ENCODE measurements around the gene SLC22A8. TPM values are rescaled to one million over a fixed set of nuclear protein-coding genes. Genes with fewer than 3 reads are reported as not detected.

Gene SLC22A8
- total RNA-seq, 2 donors from 2014 or later: not detected

DNA sequence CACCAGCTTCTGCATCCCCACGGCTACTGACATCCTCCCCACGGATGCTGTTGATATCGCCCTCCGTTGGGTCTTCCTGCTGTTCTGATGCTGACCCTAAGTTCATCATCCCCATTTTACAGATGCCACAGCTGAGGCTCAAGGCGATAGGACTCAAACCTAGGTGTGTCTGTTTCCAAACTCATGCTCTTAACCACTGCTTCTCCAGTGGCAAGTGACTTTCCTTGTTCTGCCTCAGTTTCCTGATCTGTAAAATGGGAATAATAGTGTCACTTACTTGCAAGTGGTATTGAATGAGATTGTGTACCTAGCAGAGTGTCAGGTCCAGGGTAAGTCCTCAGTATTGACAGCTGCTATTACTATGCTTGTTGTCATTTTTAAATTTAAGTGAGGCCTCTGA lies 16.5 kb downstream of the SLC22A8 start:
- Histone ChIP-seq H3K4me3 (no peak overlapping the region), H3K9me3 (no peaks in the 10 kb centered on the region), H3K4me1 (no peaks in the 10 kb centered on the region), H3K27me3 (no peaks in the 10 kb centered on the region), H3K36me3 (no peaks in the 10 kb centered on the region), H3K27ac (no peak overlapping the region)
- TF ChIP-seq, protein P1, sequence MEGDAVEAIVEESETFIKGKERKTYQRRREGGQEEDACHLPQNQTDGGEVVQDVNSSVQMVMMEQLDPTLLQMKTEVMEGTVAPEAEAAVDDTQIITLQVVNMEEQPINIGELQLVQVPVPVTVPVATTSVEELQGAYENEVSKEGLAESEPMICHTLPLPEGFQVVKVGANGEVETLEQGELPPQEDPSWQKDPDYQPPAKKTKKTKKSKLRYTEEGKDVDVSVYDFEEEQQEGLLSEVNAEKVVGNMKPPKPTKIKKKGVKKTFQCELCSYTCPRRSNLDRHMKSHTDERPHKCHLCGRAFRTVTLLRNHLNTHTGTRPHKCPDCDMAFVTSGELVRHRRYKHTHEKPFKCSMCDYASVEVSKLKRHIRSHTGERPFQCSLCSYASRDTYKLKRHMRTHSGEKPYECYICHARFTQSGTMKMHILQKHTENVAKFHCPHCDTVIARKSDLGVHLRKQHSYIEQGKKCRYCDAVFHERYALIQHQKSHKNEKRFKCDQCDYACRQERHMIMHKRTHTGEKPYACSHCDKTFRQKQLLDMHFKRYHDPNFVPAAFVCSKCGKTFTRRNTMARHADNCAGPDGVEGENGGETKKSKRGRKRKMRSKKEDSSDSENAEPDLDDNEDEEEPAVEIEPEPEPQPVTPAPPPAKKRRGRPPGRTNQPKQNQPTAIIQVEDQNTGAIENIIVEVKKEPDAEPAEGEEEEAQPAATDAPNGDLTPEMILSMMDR (IDR thresholded peaks at IDR 0.05): no peak
- DNase-seq (ENCODE audit: low spot score): no peak

DNA sequence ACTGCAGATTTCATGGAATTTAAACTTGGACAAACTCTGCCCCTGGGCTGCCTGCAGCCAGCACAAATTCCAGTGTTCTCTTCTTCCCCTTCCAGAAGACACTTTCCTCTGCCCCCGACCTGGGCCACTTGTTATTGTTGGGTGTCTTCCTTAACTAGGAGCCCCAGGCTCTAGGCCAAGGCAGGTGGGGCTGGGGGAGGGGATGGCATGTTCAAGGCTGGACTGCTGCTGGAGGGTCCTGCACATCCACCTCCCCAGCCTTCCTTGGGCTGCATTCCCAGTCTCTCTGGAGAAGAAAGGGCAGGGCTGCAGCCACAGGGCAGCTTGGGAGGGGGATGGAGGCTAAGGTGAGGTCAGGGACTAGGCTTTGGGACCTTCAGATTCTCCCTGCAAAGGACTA lies 19.4 kb downstream of the SLC22A8 start:
- Histone ChIP-seq H3K4me1 (no peaks in the 10 kb centered on the region), H3K4me3 (no peak overlapping the region), H3K27me3 (no peaks in the 10 kb centered on the region), H3K27ac (no peak overlapping the region), H3K36me3 (no peaks in the 10 kb centered on the region), H3K9me3 (no peaks in the 10 kb centered on the region)
- TF ChIP-seq, protein P1 (IDR thresholded peaks at IDR 0.05): no peak
- DNase-seq (ENCODE audit: low spot score): no peak

DNA sequence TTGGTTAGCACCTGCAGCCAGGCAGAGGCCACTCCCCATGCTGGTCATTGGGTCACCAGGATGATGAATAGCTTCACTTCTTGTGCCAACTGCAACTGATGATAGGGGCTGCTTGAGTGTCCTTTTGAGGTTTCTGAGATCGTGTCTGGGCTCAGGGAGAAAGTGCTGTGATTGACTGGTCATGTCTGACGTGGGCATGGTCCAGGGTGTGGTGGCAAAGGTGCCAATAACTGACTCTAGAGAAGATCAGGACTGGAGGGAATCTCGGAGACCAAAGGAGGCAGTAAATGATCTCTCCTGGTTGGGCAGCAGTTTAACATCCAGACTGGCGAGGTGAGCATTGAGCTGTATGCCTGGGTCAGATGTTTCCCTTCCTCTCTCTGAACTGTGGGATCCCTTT lies 20.9 kb downstream of the SLC22A8 start:
- no peaks in the 10 kb centered on the region for H3K27me3 ChIP-seq
- no peaks in the 10 kb centered on the region for H3K4me1 ChIP-seq
- H3K4me3 ChIP-seq: no peak overlapping the region
- no peak for DNase-seq (ENCODE audit: low spot score)
- no peaks in the 10 kb centered on the region for H3K36me3 ChIP-seq
- H3K9me3 ChIP-seq: no peaks in the 10 kb centered on the region
- H3K27ac ChIP-seq: no peak overlapping the region
- TF ChIP-seq, protein P1 (IDR thresholded peaks at IDR 0.05): no peak

DNA sequence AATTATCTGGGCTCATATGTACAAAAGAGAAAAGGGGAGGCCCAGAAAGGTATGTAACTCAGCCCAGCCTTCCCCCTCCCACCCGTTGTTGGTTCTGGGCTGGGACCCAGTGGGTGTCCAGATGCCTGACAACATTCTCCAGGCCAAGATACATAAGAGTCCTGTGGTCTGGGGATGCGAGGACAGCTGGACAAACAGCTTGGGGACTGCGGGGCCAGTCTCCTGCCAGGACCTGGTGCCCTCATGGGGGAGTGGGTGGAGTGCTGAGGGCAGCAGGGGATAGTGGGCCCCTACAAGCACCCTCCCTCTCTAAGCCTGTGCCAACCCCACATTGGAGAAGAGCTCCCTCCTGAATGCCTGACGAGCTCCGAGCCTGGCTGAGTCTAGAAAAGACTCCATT lies 27.4 kb downstream of the SLC22A8 start:
- no peaks in the 10 kb centered on the region for H3K36me3 ChIP-seq
- H3K9me3 ChIP-seq: no peaks in the 10 kb centered on the region
- TF ChIP-seq, protein P1 (IDR thresholded peaks at IDR 0.05): no peak
- H3K4me3 ChIP-seq: no peak overlapping the region
- no peaks in the 10 kb centered on the region for H3K4me1 ChIP-seq
- H3K27me3 ChIP-seq: no peaks in the 10 kb centered on the region
- H3K27ac ChIP-seq: no peak overlapping the region
- no peak for DNase-seq (ENCODE audit: low spot score)

DNA sequence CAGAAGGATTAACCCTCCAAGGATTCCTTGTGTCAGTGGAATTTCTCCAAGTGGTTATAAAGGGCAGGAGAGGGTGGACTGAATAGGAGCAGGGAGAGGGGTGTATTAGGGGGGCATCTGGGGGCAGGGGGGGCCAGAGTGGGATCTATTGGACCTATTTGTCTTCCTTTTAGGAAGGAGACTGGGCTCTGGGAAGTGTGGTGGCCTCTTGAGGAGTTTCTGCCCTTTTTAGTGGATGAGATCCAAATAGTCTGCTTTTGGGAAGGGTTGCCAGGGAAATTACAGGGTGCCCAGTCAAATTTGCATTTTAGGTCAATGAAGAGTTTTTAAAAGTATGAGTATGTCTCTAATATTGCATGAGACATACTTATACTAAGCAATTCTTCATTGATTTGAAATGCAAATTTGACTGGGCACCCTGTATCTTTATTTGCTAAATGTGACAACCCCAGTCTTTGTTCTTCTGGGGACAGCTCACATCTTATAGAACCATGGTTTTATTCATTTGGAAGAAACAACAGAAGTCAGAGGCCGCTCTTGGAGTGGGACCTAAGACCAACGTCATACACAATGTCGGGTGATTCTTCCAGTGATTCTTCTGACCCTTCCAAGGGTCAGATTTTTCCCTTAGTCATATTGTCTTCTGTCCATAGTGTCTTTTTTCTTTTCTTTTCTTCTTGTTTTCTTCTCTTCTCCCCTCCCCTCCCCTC lies 30.4 kb downstream of the SLC22A8 start:
- Histone ChIP-seq H3K27ac (no peak overlapping the region), H3K27me3 (no peaks in the 10 kb centered on the region), H3K9me3 (no peaks in the 10 kb centered on the region), H3K4me3 (no peak overlapping the region), H3K4me1 (no peaks in the 10 kb centered on the region), H3K36me3 (no peaks in the 10 kb centered on the region)
- DNase-seq (ENCODE audit: low spot score): no peak
- TF ChIP-seq, protein P1 (IDR thresholded peaks at IDR 0.05): no peak

DNA sequence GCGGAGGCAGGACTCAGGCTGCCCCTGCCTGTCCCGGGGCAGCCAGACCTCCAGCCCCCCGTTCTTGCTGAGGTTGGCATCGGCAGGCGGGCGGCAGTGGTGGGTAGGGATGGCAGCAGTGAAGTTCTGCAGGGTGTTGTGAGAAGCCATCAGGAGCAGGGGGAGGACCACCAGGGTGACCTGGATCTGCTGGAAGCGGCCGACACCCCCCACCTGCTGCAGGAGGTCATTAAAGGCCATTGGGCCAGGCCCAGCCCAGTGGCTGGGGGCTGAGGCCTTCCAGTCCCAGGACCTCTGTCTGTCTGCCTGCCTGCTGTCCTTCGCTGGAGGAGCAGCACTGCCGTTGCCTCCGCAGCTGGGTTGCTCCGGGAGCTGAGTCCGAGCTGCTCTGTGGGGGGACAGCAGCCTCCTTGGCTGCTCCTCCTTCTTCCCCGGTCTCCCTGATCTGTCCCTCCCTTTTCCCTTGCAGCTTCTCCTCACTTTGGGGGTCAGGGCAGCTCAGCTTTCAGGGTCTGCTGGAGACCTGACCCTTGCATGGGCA lies 31.1 kb downstream of the SLC22A8 start, which contains the start of gene SLC22A6:
TSS of gene SLC22A6 (minus strand) at position 517 of the 541 bp plus-strand sequence. CDS start at position 240, 277 bp downstream.
- no peaks in the 10 kb centered on the region for H3K36me3 ChIP-seq
- no peak for DNase-seq (ENCODE audit: low spot score)
- no peaks in the 10 kb centered on the region for H3K4me1 ChIP-seq
- no peak within 1 kb of the TSS for H3K4me3 ChIP-seq
- TF ChIP-seq, protein P1 (IDR thresholded peaks at IDR 0.05): no peak
- no peaks in the 10 kb centered on the region for H3K9me3 ChIP-seq
- no peak within 1 kb of the TSS for H3K27ac ChIP-seq
- H3K27me3 ChIP-seq: no peaks in the 10 kb centered on the region

Measured in right atrium auricular region (tissue), 2 donors.